IMR-90 (cell line): Measurements from ENCODE around the gene PIEZO2. TPM values are rescaled to one million over a fixed set of nuclear protein-coding genes. Genes with fewer than 3 reads are reported as not detected.

Experiments used
- ATAC-seq: fragments of 200-7000 bp; cut with Tn5 transposase; 2 replicates; pipeline ENCODE4 v1.9.1; 2020; ENCODE audit warnings: low read depth, mild to moderate bottlenecking, moderate library complexity
- BruUV-seq: library from RNA; stranded (reverse); fragments of 400-500 nt; replicated peaks from 2 replicates; lab custom pipeline; 2021; lab: Mats Ljungman, UMichigan
- CTCF ChIA-PET: fragments of 300-600 bp; formaldehyde crosslinking; extraction: SDS; loops from one replicate; lab custom pipeline; 2021; ENCODE audit warnings: antibody characterized with exemption; lab: Yijun Ruan, JAX
- POLR2A ChIA-PET: fragments of 300-600 bp; sonication (Branson Sonifier 250); formaldehyde crosslinking; loops from one replicate; lab custom pipeline; 2022; ENCODE audit warnings: antibody characterized with exemption; ENCODE audit not compliant: unreplicated experiment; lab: Charles Lee
- DNase-seq: peaks from one replicate; pipeline ENCODE4 v3.0.0; 2013
- H2AFZ ChIP-seq: replicated peaks from 2 replicates; pipeline ENCODE3; 2013; ENCODE audit warnings: low read length, mild to moderate bottlenecking; ENCODE audit not compliant: poor library complexity
- H2AK5ac ChIP-seq: 2 replicates; pipeline ENCODE4 v1.6.1; 2013; ENCODE audit warnings: low read depth, low read length, inconsistent platforms
- H2AK9ac ChIP-seq: replicated peaks from 2 replicates; pipeline ENCODE3; 2013; ENCODE audit warnings: mild to moderate bottlenecking, low read depth, low read length, moderate library complexity; ENCODE audit not compliant: poor library complexity
- H2BK120ac ChIP-seq: 2 replicates; pipeline ENCODE4 v1.6.1; 2013; ENCODE audit warnings: low read depth, low read length, inconsistent platforms
- H2BK15ac ChIP-seq: 3 replicates; pipeline ENCODE4 v1.6.1; 2013; ENCODE audit warnings: low read depth, low read length, inconsistent platforms
- H2BK20ac ChIP-seq: 2 replicates; pipeline ENCODE4 v1.6.1; 2013; ENCODE audit warnings: low read depth, mild to moderate bottlenecking, inconsistent platforms, low read length, moderate library complexity
- H2BK5ac ChIP-seq: 2 replicates; pipeline ENCODE4 v1.6.1; 2013; ENCODE audit warnings: mild to moderate bottlenecking, low read depth, low read length, inconsistent platforms; ENCODE audit not compliant: poor library complexity, severe bottlenecking
- H3K14ac ChIP-seq: replicated peaks from 2 replicates; pipeline ENCODE4 v1.6.1; 2013; ENCODE audit warnings: low read depth, low read length, inconsistent platforms
- H3K18ac ChIP-seq: 2 replicates; pipeline ENCODE4 v1.6.1; 2013; ENCODE audit warnings: low read depth, low read length, control low read depth
- H3K23ac ChIP-seq: 2 replicates; pipeline ENCODE4 v1.6.1; 2013; ENCODE audit warnings: low read depth, low read length, inconsistent platforms
- H3K27ac ChIP-seq: 2 replicates; pipeline ENCODE4 v1.5.1; 2013; ENCODE audit warnings: mild to moderate bottlenecking, control low read depth, low read length; ENCODE audit not compliant: insufficient read depth
- H3K27me3 ChIP-seq: 2 replicates; pipeline ENCODE4 v1.6.1; 2013; ENCODE audit warnings: low read length; ENCODE audit not compliant: control insufficient read depth, insufficient read depth
- H3K36me3 ChIP-seq: 2 replicates; pipeline ENCODE4 v1.6.1; 2013; ENCODE audit warnings: low read length, mixed read lengths; ENCODE audit not compliant: control insufficient read depth, insufficient read depth
- H3K4ac ChIP-seq: 2 replicates; pipeline ENCODE4 v1.6.1; 2013; ENCODE audit warnings: low read depth, low read length, inconsistent platforms
- H3K4me1 ChIP-seq: 2 replicates; pipeline ENCODE4 v1.6.1; 2013; ENCODE audit warnings: low read length, mixed read lengths; ENCODE audit not compliant: control insufficient read depth, insufficient read depth
- H3K4me2 ChIP-seq: 2 replicates; pipeline ENCODE4 v1.6.1; 2013; ENCODE audit warnings: low read depth, mild to moderate bottlenecking, control low read depth, low read length, moderate library complexity
- H3K4me3 ChIP-seq: 2 replicates; pipeline ENCODE4 v1.5.1; 2013; ENCODE audit warnings: low read depth, mild to moderate bottlenecking, control low read depth, low read length, moderate library complexity; ENCODE audit not compliant: insufficient read depth
- H3K56ac ChIP-seq: 2 replicates; pipeline ENCODE4 v1.6.1; 2013; ENCODE audit warnings: low read length, inconsistent platforms; ENCODE audit not compliant: insufficient read depth; ENCODE audit errors: extremely low read depth
- H3K79me1 ChIP-seq, 2 experiments: 2 replicates each; pipeline ENCODE4 v1.6.1; 2013; ENCODE audit warnings: low read length in 2 of 2, inconsistent platforms in 1 of 2, low read depth in 1 of 2
- H3K9ac ChIP-seq: 2 replicates; pipeline ENCODE4 v1.6.1; 2013; ENCODE audit warnings: low read depth, low read length, control low read depth
- H3K9me1 ChIP-seq: 2 replicates; pipeline ENCODE4 v1.6.1; 2013; ENCODE audit warnings: low read length, inconsistent platforms; ENCODE audit not compliant: insufficient read depth
- H3K9me3 ChIP-seq: 2 replicates; pipeline ENCODE4 v1.6.1; 2013; ENCODE audit warnings: low read length; ENCODE audit not compliant: control insufficient read depth, insufficient read depth
- H4K20me1 ChIP-seq: 2 replicates; pipeline ENCODE4 v1.6.1; 2013; ENCODE audit warnings: low read length, inconsistent platforms; ENCODE audit not compliant: insufficient read depth
- H4K5ac ChIP-seq: 2 replicates; pipeline ENCODE4 v1.6.1; 2013; ENCODE audit warnings: mild to moderate bottlenecking, low read depth, low read length, control low read depth
- H4K8ac ChIP-seq, 2 experiments: 2 replicates each; pipeline ENCODE4 v1.6.1; 2013; ENCODE audit warnings: low read depth in 2 of 2, low read length in 2 of 2, control low read depth in 1 of 2, inconsistent platforms in 1 of 2
- H4K91ac ChIP-seq: 2 replicates; pipeline ENCODE4 v1.6.1; 2013; ENCODE audit warnings: low read depth, low read length, inconsistent platforms; ENCODE audit not compliant: insufficient read depth
- BHLHE40 ChIP-seq: fragments of 150-350 bp; IDR thresholded peaks from 2 replicates; pipeline ENCODE4 v1.6.1; 2016; ENCODE audit warnings: mild to moderate bottlenecking, low read depth, low read length
- CEBPB ChIP-seq: IDR thresholded peaks from 2 replicates; pipeline ENCODE4 v1.6.1; 2012; ENCODE audit warnings: low read depth, low read length, improper control_type of control experiment
- CHD1 ChIP-seq: IDR thresholded peaks from 2 replicates; pipeline ENCODE4 v1.6.1; 2012; ENCODE audit warnings: low read depth, low read length, improper control_type of control experiment
- FOS ChIP-seq: fragments of 150-350 bp; IDR thresholded peaks from 2 replicates; pipeline ENCODE4 v1.6.1; 2016; ENCODE audit warnings: low read depth, low read length
- MAFK ChIP-seq: IDR thresholded peaks from 2 replicates; pipeline ENCODE4 v1.6.1; 2012; ENCODE audit warnings: low read depth, low read length, improper control_type of control experiment
- MAZ ChIP-seq: IDR thresholded peaks from 2 replicates; pipeline ENCODE4 v1.6.1; 2012; ENCODE audit warnings: low read depth, mild to moderate bottlenecking, low read length, improper control_type of control experiment, moderate library complexity, borderline replicate concordance
- MXI1 ChIP-seq: IDR thresholded peaks from 2 replicates; pipeline ENCODE4 v1.6.1; 2012; ENCODE audit warnings: low read depth, mild to moderate bottlenecking, low read length, moderate library complexity, borderline replicate concordance
- NFE2L2 ChIP-seq: fragments of 150-350 bp; IDR thresholded peaks from 2 replicates; pipeline ENCODE4 v1.6.1; 2016; ENCODE audit warnings: low read depth, mild to moderate bottlenecking, low read length
- POLR2A ChIP-seq: IDR thresholded peaks from 2 replicates; pipeline ENCODE4 v1.6.1; 2012; ENCODE audit warnings: mild to moderate bottlenecking, low read depth, low read length
- RAD21 ChIP-seq: IDR thresholded peaks from 2 replicates; pipeline ENCODE4 v1.6.1; 2012; ENCODE audit warnings: low read length, improper control_type of control experiment
- RCOR1 ChIP-seq: IDR thresholded peaks from 2 replicates; pipeline ENCODE4 v1.6.1; 2012; ENCODE audit warnings: mild to moderate bottlenecking, low read length, improper control_type of control experiment; ENCODE audit not compliant: insufficient replicate concordance
- RFX5 ChIP-seq: IDR thresholded peaks from 2 replicates; pipeline ENCODE4 v1.8.0; 2012; ENCODE audit warnings: low read depth, mild to moderate bottlenecking, low read length, moderate library complexity
- SMC3 ChIP-seq: fragments of 150-350 bp; IDR thresholded peaks from 2 replicates; pipeline ENCODE4 v1.6.1; 2016; ENCODE audit warnings: low read depth, mild to moderate bottlenecking, antibody characterized with exemption, low read length, moderate library complexity
- WGBS, 2 experiments: methylation state at CpG; one replicate each; pipeline versions ENCODE4 v1.1.5 to v1.1.7; 2013; ENCODE audit warnings: missing lambda C conversion rate in 2 of 2; ENCODE audit not compliant: insufficient read length in 1 of 2; ENCODE audit errors: extremely low coverage in 2 of 2; 5-methylcytosine and 5-hydroxymethylcytosine counted together
- dilution Hi-C: fragments of 300-500 bp; cut with HindIII; formaldehyde crosslinking; loops from one replicate; pipeline ENCODE4 v1.14.3; 2018; ENCODE audit warnings: low sequenced_read_pairs; ENCODE audit not compliant: unreplicated experiment
- in situ Hi-C: fragments of 300-500 bp; cut with MboI; formaldehyde crosslinking; loops from 3 replicates; pipeline ENCODE4 v1.14.3; 2019; ENCODE audit warnings: low sequenced_read_pairs, inconsistent platforms, mixed read lengths
- intact Hi-C: fragments of 100-400 bp; cut with micrococcal nuclease; formaldehyde crosslinking; loops from 2 replicates; pipeline ENCODE4 v1.10.0; 2022
- polyA plus RNA-seq, 3 experiments: library from polyadenylated mRNA; depleted of rRNA; stranded (reverse); fragments of >200 nt; gene quantifications; 2 replicates each; pipeline ENCODE4 v1.2.3, GENCODE V29; 2012; ENCODE audit warnings: low replicate concordance in 1 of 3
- total RNA-seq: library from RNA; depleted of rRNA; stranded (reverse); fragments of >200 nt; gene quantifications from 2 replicates; pipeline ENCODE4 v1.2.3, GENCODE V29; 2012
- TF ChIP-seq, protein P1 (sequence below): fragments of 150-350 bp; IDR thresholded peaks from 2 replicates; pipeline ENCODE4 v1.6.1; 2016; ENCODE audit warnings: low read depth, mild to moderate bottlenecking, low read length, moderate library complexity, borderline replicate concordance
- TF ChIP-seq, protein P2 (sequence below): conservative IDR thresholded peaks from 2 replicates; pipeline ENCODE4 v1.5.1; 2012; ENCODE audit warnings: mild to moderate bottlenecking, low read depth, low read length, improper control_type of control experiment
- TF ChIP-seq, protein P3 (sequence below): fragments of 150-350 bp; IDR thresholded peaks from 2 replicates; pipeline ENCODE4 v1.6.1; 2017; ENCODE audit warnings: mild to moderate bottlenecking, antibody characterized with exemption, low read length, low read depth

The PIEZO2 gene
- total and polyA plus RNA-seq, 2 of the 4 experiments (the other 2 are of a cell fraction): 2.4 to 4.1 TPM

DNA sequence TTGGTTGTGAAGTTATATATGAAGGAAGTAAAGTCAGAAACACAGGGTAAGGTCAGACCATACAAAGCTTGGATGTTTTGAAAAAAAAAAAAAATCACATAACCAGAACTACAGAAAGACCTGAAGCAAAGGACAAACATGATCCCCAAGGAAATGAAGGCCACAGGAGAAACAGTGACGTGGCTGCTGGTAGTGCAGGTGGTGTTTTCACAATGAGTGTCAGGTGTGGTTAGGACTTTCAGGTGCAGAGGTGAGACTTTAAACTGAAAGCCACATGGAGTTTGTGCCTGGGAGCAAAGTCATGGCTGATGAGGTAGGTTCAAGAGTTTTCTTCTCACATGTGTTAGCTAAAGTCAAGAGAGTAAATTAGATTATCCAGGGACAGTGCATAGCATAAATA, 270.7 kb downstream of the PIEZO2 start:
- no peak overlapping the region for H2AK9ac ChIP-seq
- ATAC-seq: no peak
- H2BK5ac ChIP-seq: no peak overlapping the region
- H4K20me1 ChIP-seq: no peaks in the 10 kb centered on the region
- no peaks in the 10 kb centered on the region for H3K9me1 ChIP-seq
- no peak overlapping the region for H2BK20ac ChIP-seq
- no peak overlapping the region for H4K91ac ChIP-seq
- intact Hi-C loops: loop anchor here (10.0 kb wide), 1 partner anchor 76 kb away; no protein-coding TSS in a partner anchor
- no peaks in the 10 kb centered on the region for H3K36me3 ChIP-seq
- dilution Hi-C loops: no loop called here
- DNase-seq: no peak
- H3K4me2 ChIP-seq: no peak overlapping the region
- in situ Hi-C loops: no loop called here
- H3K4ac ChIP-seq: no peak overlapping the region
- BruUV-seq: no TSS peak
- no peak overlapping the region for H3K18ac ChIP-seq
- H2AFZ ChIP-seq: no peak overlapping the region
- no peak overlapping the region for H2BK120ac ChIP-seq
- H4K5ac ChIP-seq: no peak overlapping the region
- H3K56ac ChIP-seq: no peak overlapping the region
- no peaks in the 10 kb centered on the region for H3K4me1 ChIP-seq
- no peak for TF ChIP-seq NFE2L2
- TF ChIP-seq MXI1: no peak
- no peak for TF ChIP-seq MAFK
- TF ChIP-seq, protein P1, sequence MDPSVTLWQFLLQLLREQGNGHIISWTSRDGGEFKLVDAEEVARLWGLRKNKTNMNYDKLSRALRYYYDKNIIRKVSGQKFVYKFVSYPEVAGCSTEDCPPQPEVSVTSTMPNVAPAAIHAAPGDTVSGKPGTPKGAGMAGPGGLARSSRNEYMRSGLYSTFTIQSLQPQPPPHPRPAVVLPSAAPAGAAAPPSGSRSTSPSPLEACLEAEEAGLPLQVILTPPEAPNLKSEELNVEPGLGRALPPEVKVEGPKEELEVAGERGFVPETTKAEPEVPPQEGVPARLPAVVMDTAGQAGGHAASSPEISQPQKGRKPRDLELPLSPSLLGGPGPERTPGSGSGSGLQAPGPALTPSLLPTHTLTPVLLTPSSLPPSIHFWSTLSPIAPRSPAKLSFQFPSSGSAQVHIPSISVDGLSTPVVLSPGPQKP: no peak
- no peak for TF ChIP-seq POLR2A
- no peak for TF ChIP-seq RFX5
- TF ChIP-seq CHD1: no peak
- TF ChIP-seq, protein P2, sequence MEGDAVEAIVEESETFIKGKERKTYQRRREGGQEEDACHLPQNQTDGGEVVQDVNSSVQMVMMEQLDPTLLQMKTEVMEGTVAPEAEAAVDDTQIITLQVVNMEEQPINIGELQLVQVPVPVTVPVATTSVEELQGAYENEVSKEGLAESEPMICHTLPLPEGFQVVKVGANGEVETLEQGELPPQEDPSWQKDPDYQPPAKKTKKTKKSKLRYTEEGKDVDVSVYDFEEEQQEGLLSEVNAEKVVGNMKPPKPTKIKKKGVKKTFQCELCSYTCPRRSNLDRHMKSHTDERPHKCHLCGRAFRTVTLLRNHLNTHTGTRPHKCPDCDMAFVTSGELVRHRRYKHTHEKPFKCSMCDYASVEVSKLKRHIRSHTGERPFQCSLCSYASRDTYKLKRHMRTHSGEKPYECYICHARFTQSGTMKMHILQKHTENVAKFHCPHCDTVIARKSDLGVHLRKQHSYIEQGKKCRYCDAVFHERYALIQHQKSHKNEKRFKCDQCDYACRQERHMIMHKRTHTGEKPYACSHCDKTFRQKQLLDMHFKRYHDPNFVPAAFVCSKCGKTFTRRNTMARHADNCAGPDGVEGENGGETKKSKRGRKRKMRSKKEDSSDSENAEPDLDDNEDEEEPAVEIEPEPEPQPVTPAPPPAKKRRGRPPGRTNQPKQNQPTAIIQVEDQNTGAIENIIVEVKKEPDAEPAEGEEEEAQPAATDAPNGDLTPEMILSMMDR: no peak
- no peak for TF ChIP-seq RCOR1
- no peak for TF ChIP-seq RAD21
- TF ChIP-seq, protein P3, sequence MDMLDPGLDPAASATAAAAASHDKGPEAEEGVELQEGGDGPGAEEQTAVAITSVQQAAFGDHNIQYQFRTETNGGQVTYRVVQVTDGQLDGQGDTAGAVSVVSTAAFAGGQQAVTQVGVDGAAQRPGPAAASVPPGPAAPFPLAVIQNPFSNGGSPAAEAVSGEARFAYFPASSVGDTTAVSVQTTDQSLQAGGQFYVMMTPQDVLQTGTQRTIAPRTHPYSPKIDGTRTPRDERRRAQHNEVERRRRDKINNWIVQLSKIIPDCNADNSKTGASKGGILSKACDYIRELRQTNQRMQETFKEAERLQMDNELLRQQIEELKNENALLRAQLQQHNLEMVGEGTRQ: no peak
- TF ChIP-seq CEBPB: no peak
- no peak for TF ChIP-seq MAZ
- no peak for TF ChIP-seq FOS
- no peak for TF ChIP-seq SMC3
- TF ChIP-seq BHLHE40: no peak
- no peak overlapping the region for H3K4me3 ChIP-seq
- WGBS, 2 experiments: 83% methylated on average over 1 of the region's 1 CpG; no CpG with 5 or more reads in 1 of the 2 experiments
- H3K14ac ChIP-seq: no peak overlapping the region
- no peak overlapping the region for H3K9ac ChIP-seq
- no peak overlapping the region for H2AK5ac ChIP-seq
- ChIA-PET CTCF (interaction anchor here (0.6 kb wide), 1 partner anchor 162 kb away, joined by 3 read pairs; no protein-coding TSS in a partner anchor), POLR2A (interaction anchor here (0.6 kb wide), 1 partner anchor 309 kb away, joined by 5 read pairs; no protein-coding TSS in a partner anchor)
- no peaks in the 10 kb centered on the region for H3K79me1 ChIP-seq
- no peaks in the 10 kb centered on the region for H3K9me3 ChIP-seq
- no peak overlapping the region for H2BK15ac ChIP-seq
- no peak overlapping the region for H3K23ac ChIP-seq
- H4K8ac ChIP-seq: no peak overlapping the region
- H3K27me3 ChIP-seq: no peaks in the 10 kb centered on the region
- no peak overlapping the region for H3K27ac ChIP-seq
